Epithelial cell of alveolus of lung (primary cell): ENCODE measurements around the gene TLCD1. TPM values are rescaled to one million over a fixed set of nuclear protein-coding genes. Genes with fewer than 3 reads are reported as not detected.

Source experiments
- total RNA-seq: library from RNA; depleted of rRNA; stranded (reverse); fragments of >200 nt; gene quantifications from 2 replicates; pipeline ENCODE4 v1.2.1, GENCODE V29; 2015

TLCD1 gene, protein sequence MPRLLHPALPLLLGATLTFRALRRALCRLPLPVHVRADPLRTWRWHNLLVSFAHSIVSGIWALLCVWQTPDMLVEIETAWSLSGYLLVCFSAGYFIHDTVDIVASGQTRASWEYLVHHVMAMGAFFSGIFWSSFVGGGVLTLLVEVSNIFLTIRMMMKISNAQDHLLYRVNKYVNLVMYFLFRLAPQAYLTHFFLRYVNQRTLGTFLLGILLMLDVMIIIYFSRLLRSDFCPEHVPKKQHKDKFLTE
- total RNA-seq, result 0.96 and 18.4 TPM in 2 replicates

DNA sequence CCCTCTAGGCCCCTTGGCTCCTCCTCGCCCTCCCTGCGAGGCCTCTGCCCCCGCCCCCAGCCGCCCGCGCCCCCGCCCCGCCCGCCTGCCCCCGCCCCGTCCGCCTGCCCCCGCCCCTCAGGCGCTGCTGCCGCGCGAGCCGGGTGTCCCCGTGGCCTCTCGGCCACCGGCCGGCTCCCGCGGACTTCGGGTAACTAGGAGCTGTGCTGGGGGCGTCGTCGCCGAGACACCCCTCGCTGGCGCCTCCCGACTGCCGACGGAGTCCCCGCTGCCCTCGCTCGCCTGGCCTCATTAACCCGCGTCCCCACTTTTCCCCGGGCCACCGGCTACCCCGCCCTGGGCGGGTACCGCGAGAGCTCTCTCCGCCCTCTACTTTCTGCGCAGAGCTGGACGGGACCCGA lies at the start of gene TLCD1:
Gene TLCD1 (minus strand): TSS at position 8 of the 401 bp plus-strand sequence. CDS start 136 bp downstream, outside the sequence.

DNA sequence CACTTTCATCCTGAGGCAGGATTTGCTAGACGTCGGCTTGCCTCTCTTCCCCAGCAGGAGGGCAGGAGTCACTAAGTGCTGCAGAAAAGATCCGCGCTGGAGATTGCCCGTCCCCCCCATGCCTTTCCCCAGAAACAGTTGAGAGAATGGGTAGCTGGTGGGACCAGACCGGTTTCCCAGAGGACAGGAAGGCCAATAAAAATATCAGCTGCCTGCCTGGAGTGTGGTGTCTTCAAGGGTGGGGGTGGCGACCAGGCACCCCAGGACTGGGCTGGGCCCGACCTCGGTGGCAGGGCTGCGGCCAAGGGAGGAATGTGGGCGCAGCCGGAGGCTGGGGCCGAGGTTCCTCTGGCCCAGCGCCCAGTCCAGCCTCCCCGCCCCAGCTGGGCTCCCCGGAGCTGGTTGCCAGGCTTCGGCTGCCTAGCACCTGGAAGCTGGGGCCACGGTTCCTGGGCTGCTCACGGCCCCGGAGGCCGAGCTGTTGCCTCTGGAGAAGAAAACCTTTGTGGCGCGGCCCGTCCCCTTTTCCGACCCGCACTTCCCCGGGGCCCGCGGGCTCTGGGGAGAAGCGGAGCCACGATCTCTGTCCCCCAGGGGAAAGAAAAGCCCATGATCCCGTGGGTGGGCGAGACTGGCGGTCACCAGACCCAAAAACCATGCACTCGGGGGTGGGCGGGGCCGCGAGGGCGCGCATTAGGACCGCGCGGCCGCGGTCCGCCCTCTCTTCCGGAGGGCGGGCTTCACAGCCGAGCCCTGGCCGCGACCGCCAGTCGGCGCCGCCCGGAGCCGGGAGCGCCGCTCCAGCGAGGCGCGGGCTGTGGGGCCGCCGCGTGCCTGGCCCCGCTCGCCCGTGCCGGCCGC lies 17.4 kb upstream of the TLCD1 start, which contains the start of gene TRAF4:
Gene TRAF4 (plus strand): TSS at position 769 of the 861 bp plus-strand sequence. CDS start 102 bp downstream, outside the sequence.

DNA sequence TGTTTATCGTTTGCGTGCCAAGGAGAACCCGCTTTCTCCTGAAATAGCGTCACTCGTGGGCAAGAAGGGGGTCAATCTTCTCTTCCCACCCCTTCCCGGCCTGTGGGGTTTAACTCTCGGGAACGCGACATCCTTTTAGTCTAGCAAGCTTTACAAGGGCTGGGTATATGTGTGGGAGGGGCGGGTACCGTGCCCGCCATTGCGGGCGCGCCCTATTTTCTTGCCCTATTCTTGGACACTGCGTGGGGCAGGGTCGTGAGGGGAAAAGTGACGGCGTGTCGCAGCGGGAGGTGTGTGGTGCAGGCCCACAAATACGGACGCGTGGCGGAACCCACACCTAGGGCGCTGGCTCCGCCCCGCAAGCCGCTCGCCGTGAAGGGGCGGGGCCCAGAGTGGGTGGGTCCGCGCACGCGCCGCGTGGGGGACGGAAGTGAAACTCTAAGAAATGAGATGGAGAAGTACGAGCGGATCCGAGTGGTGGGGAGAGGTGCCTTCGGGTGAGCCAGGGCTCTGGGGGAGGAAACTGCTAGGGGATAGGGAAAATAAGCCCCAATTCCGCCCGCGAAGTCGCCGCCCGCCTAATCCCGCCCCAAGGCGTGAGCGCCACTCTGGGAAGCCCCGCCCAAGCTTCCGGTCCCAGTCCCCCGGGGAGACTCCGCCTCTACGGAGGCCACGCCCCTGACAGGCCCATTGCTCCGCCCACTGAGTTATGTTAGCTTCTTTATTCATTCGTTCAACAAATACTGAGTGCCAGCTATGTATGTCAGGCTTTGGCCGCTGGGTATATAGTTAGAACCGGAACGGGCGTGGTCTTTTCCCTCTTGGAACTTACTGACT lies 2.5 kb upstream of the TLCD1 start, which contains the start of gene NEK8:
Gene NEK8 (plus strand): TSS at position 425 of the 837 bp plus-strand sequence. CDS start 26 bp downstream, at position 451.

DNA sequence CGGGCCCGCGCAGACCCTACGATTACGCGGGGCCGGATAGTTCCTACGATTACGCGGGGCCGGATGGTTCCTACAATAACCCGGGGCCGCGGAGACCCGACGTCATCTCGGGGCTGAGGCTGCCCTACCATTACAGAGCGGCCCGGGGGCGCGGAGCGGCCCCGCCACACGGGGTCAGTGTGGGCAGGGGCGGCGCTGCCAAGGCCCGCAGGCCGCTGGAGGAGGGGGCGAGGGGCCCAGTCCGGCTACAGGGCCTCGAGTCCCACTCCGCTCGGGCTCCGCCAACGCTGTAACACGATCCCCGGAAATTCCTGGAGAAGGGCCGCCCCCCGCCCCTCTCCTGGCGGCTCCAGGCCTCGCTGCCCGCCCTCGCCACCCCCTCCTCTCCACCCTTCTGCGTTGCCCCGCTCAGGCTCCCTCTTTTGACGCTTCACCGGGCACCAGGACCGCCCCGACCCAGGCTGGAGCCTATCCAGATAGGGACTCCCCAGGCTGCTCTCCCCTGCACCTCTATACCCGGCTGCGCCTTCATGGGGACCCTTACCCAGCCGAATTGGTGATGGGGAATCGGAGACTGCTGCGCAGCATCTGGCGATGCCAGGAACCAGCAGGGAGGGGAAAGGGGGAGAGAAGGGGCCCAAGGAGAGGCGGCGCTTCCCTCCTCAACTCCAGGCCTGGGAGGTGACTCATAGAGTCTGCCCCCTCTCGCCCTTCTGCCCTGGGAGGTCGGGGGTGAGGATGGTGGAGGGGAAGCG lies 8.3 kb downstream of the TLCD1 start, which contains the start of gene RAB34:
Gene RAB34 (minus strand): TSS at position 291 of the 755 bp plus-strand sequence. CDS start 602 bp downstream, outside the sequence.

DNA sequence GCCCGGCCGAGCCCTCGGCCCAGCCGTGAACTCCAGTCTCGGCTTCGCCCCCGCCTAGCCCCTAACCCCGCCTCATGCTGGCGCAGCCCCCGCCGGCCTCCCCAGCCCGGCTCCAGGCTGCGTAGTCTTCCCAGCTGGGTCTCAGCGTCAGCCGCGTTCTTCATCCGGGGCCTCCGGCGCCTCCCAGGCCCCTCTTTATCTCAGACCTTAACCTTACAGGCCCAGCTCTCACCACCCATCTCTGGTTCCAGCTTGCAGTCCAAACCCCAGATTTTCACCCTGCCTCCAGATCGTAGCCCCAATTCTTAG lies 14.4 kb downstream of the TLCD1 start, which contains the start of gene PROCA1:
Gene PROCA1 (minus strand): TSS at position 166 of the 309 bp plus-strand sequence. CDS start 228 bp downstream, outside the sequence.

Other genes starting within 250 kb of the TLCD1 start
- gene FOXN1, start 219.9 kb downstream of the TLCD1 start, total RNA-seq, result not detected in 2 replicates
- gene UNC119, start 173.6 kb downstream of the TLCD1 start, total RNA-seq, result 24.0 and 48.5 TPM in 2 replicates
- 68.5 and 114 TPM in 2 replicates for gene PIGS, start 154.7 kb downstream of the TLCD1 start, total RNA-seq
- gene ALDOC, start 149.3 kb downstream of the TLCD1 start, total RNA-seq, result 130 and 212 TPM in 2 replicates
- 19.0 and 26.4 TPM in 2 replicates for gene SPAG5, start 127.2 kb downstream of the TLCD1 start, total RNA-seq
- 0.91 and 3.7 TPM in 2 replicates for gene RSKR, start 112.0 kb downstream of the TLCD1 start, total RNA-seq
- 79.1 and 90.8 TPM in 2 replicates for gene BLTP2, start 81.1 kb downstream of the TLCD1 start, total RNA-seq
- gene SDF2, start 64.3 kb downstream of the TLCD1 start, total RNA-seq, result 59.8 and 68.8 TPM in 2 replicates
- 30.6 and 50.3 TPM in 2 replicates for gene SUPT6H, start 64.0 kb downstream of the TLCD1 start, total RNA-seq
- gene PROCA1, start 14.3 kb downstream of the TLCD1 start, total RNA-seq, result 0.39 and 3.8 TPM in 2 replicates
- 348 and 466 TPM in 2 replicates for gene RAB34, start 8.4 kb downstream of the TLCD1 start, total RNA-seq
- gene RPL23A, start 6.2 kb downstream of the TLCD1 start, total RNA-seq, result 866 and 1,222 TPM in 2 replicates
- 1.6 and 2.4 TPM in 2 replicates for gene NEK8, start 2.6 kb upstream of the TLCD1 start, total RNA-seq
- gene TRAF4, start 17.8 kb upstream of the TLCD1 start, total RNA-seq, result 23.6 and 39.0 TPM in 2 replicates
- gene FAM222B, start 116.6 kb upstream of the TLCD1 start, total RNA-seq, result 8.9 and 12.0 TPM in 2 replicates
- gene ERAL1, start 128.8 kb upstream of the TLCD1 start, total RNA-seq, result 48.5 and 56.0 TPM in 2 replicates
- 56.8 and 60.4 TPM in 2 replicates for gene FLOT2, start 171.5 kb upstream of the TLCD1 start, total RNA-seq
- 4.7 and 14.2 TPM in 2 replicates for gene DHRS13, start 176.8 kb upstream of the TLCD1 start, total RNA-seq
- gene PHF12, start 225.3 kb upstream of the TLCD1 start, total RNA-seq, result 18.9 and 34.8 TPM in 2 replicates